GM13976 (cell line): Measurements from ENCODE around the gene CPA4.
A peak's percentile ranks its signal among the peaks of the same experiment; 100 is the strongest.

ENCODE experiments used
- DNase-seq: peaks from one replicate; pipeline ENCODE4 v3.0.0; 2012; ENCODE audit warnings: low spot score
- CTCF ChIP-seq: IDR thresholded peaks from 2 replicates; pipeline ENCODE4 v1.5.1; 2012; ENCODE audit warnings: borderline replicate concordance, mild to moderate bottlenecking; ENCODE audit not compliant: insufficient read depth; ENCODE audit errors: extremely low read depth, missing control alignments, control extremely low read depth
- in situ Hi-C: fragments of 300-500 bp; cut with MboI; formaldehyde crosslinking; loops from one replicate; pipeline ENCODE4 v1.12.0; 2022; ENCODE audit warnings: low sequenced_read_pairs, mixed read lengths, inconsistent platforms; ENCODE audit not compliant: unreplicated experiment

CPA4 gene

GRCh38 chr7:130272381-130273080 lies 20.4 kb upstream of the CPA4 start:
- DNase-seq = no peak
- no peak for TF ChIP-seq CTCF
- in situ Hi-C loops = no loop called here

- TF ChIP-seq CTCF = no peak
- in situ Hi-C loops = no loop called here
- peak; percentile 45 for DNase-seq
Observed at GRCh38 chr7:130273081-130273932, 19.7 kb upstream of the CPA4 start.

GRCh38 chr7:130273933-130274255 lies 19.1 kb upstream of the CPA4 start:
- no peak for TF ChIP-seq CTCF
- no peak for DNase-seq
- in situ Hi-C loops = no loop called here

GRCh38 chr7:130274296-130274695 lies 18.7 kb upstream of the CPA4 start:
- no peak for DNase-seq
- in situ Hi-C loops = no loop called here
- no peak for TF ChIP-seq CTCF

GRCh38 chr7:130274983-130275591 lies 17.9 kb upstream of the CPA4 start:
- TF ChIP-seq CTCF = no peak
- DNase-seq = no peak
- in situ Hi-C loops = no loop called here

- no peak for TF ChIP-seq CTCF
- no peak for DNase-seq
- in situ Hi-C loops = no loop called here
Observed at GRCh38 chr7:130275826-130276297, 17.1 kb upstream of the CPA4 start.
